ENCODE measurements around the gene ST3GAL3. TPM values are rescaled to one million over a fixed set of nuclear protein-coding genes. Genes with fewer than 3 reads are reported as not detected.
"Not testable (repeated sequence)": the region's sequence is repeated elsewhere in the genome, so short reads cannot be mapped to it uniquely, and the experiment has no call there.

ST3GAL3 gene
- total RNA-seq, 2 donors from 2014 or later = 15.5 to 20.6 TPM

GRCh38 chr1:43776043-43776761 lies 68.9 kb downstream of the ST3GAL3 start:
- DNase-seq (ENCODE audit: low spot score) = no peak
- H3K4me1 ChIP-seq = peaks cover 0 to 6% of the 10 kb centered on the region in 2 donors
- no peak for TF ChIP-seq CTCF (IDR thresholded peaks at IDR 0.05)
- no peak overlapping the region for H3K4me3 ChIP-seq
- H3K36me3 ChIP-seq = no peaks in the 10 kb centered on the region
- no peak overlapping the region for H3K27ac ChIP-seq
- H3K9me3 ChIP-seq = peaks cover 0 to 8% of the 10 kb centered on the region in 2 donors
- no peaks in the 10 kb centered on the region for H3K27me3 ChIP-seq

- DNase-seq (ENCODE audit: low spot score); H3K36me3 ChIP-seq: not testable (repeated sequence)
Measured at GRCh38 chr1:43777916-43778315, 70.6 kb downstream of the ST3GAL3 start.

GRCh38 chr1:43779266-43779665 lies 71.9 kb downstream of the ST3GAL3 start:
- H3K36me3 ChIP-seq = no peaks in the 10 kb centered on the region
- TF ChIP-seq CTCF (IDR thresholded peaks at IDR 0.05) = no peak
- peaks cover 0 to 8% of the 10 kb centered on the region in 2 donors for H3K9me3 ChIP-seq
- DNase-seq (ENCODE audit: low spot score) = no peak
- no peaks in the 10 kb centered on the region for H3K27me3 ChIP-seq
- no peak overlapping the region for H3K4me3 ChIP-seq
- H3K4me1 ChIP-seq = peaks cover 0 to 18% of the 10 kb centered on the region in 2 donors
- no peak overlapping the region for H3K27ac ChIP-seq

More at GRCh38 chr1:43777916-43778315, 70.6 kb downstream of the ST3GAL3 start:
- not testable (repeated sequence) for H3K4me3 ChIP-seq, H3K27ac ChIP-seq, H3K4me1 ChIP-seq, H3K9me3 ChIP-seq, H3K27me3 ChIP-seq

- Histone ChIP-seq H3K36me3 (no peaks in the 10 kb centered on the region), H3K4me1 (peaks cover 0 to 18% of the 10 kb centered on the region in 2 donors), H3K27ac (no peak overlapping the region), H3K27me3 (no peaks in the 10 kb centered on the region), H3K9me3 (peaks cover 0 to 8% of the 10 kb centered on the region in 2 donors), H3K4me3 (no peak overlapping the region)
- DNase-seq (ENCODE audit: low spot score) = no peak
- TF ChIP-seq CTCF (IDR thresholded peaks at IDR 0.05) = no peak
Measured at GRCh38 chr1:43779805-43780403, 72.6 kb downstream of the ST3GAL3 start.

GRCh38 chr1:43781574-43781973 lies 74.2 kb downstream of the ST3GAL3 start:
- no peak for TF ChIP-seq CTCF (IDR thresholded peaks at IDR 0.05)
- H3K4me1 ChIP-seq = peaks cover 0 to 20% of the 10 kb centered on the region in 2 donors
- H3K9me3 ChIP-seq = peaks cover 0 to 8% of the 10 kb centered on the region in 2 donors
- H3K27ac ChIP-seq = no peak overlapping the region
- H3K27me3 ChIP-seq = no peaks in the 10 kb centered on the region
- no peak for DNase-seq (ENCODE audit: low spot score)
- no peaks in the 10 kb centered on the region for H3K36me3 ChIP-seq
- no peak overlapping the region for H3K4me3 ChIP-seq

- no peak for TF ChIP-seq CTCF (IDR thresholded peaks at IDR 0.05)
- Histone ChIP-seq H3K27ac (no peak overlapping the region), H3K4me1 (peaks cover 0 to 26% of the 10 kb centered on the region in 2 donors), H3K36me3 (no peaks in the 10 kb centered on the region), H3K4me3 (no peak overlapping the region), H3K27me3 (no peaks in the 10 kb centered on the region), H3K9me3 (peaks cover 0 to 8% of the 10 kb centered on the region in 2 donors)
- DNase-seq (ENCODE audit: low spot score) = no peak
Measured at GRCh38 chr1:43783096-43783670, 75.8 kb downstream of the ST3GAL3 start.

Measured in right atrium auricular region (tissue), 2 donors.